Activated B cell treated with CpG ODN at 0.5 μM for 24 hours (primary cell): ENCODE data around the gene FAM234B. TPM values are rescaled to one million over a fixed set of nuclear protein-coding genes. Genes with fewer than 3 reads are reported as not detected.

Source experiments
- ATAC-seq: fragments of 200-7000 bp; cut with Tn5 transposase; one replicate; pipeline ENCODE4 v1.10.0; 2021; ENCODE audit warnings: low read depth, mild to moderate bottlenecking, moderate library complexity
- CTCF ChIA-PET: fragments of 350-600 bp; sonication (Branson Sonifier 250); formaldehyde crosslinking; loops from one replicate; lab custom pipeline; 2021; ENCODE audit warnings: antibody characterized with exemption; lab: Charles Lee
- POLR2A ChIA-PET: fragments of 350-600 bp; sonication (Branson Sonifier 250); formaldehyde crosslinking; loops from one replicate; lab custom pipeline; 2021; ENCODE audit warnings: antibody characterized with exemption; lab: Charles Lee
- DNase-seq: peaks from one replicate; pipeline ENCODE4 v3.0.0; 2022
- H3K27ac Mint-ChIP-seq: one replicate; pipeline ENCODE4 v1.8.0; 2020; ENCODE audit warnings: mixed read lengths
- H3K27me3 Mint-ChIP-seq: one replicate; pipeline ENCODE4 v1.8.0; 2021; ENCODE audit warnings: mixed read lengths
- H3K36me3 Mint-ChIP-seq: one replicate; pipeline ENCODE4 v1.8.0; 2021; ENCODE audit warnings: low read depth, mixed read lengths
- H3K4me1 Mint-ChIP-seq: one replicate; pipeline ENCODE4 v1.8.0; 2021; ENCODE audit warnings: mixed read lengths
- H3K4me3 Mint-ChIP-seq: one replicate; pipeline ENCODE4 v1.8.0; 2020; ENCODE audit warnings: mild to moderate bottlenecking, mixed read lengths
- H3K9me3 Mint-ChIP-seq: one replicate; pipeline ENCODE4 v1.8.0; 2020; ENCODE audit warnings: mixed read lengths
- CTCF ChIP-seq: fragments of 200-600 bp; IDR thresholded peaks from one replicate; pipeline ENCODE4 v1.8.0; 2022; ENCODE audit warnings: antibody characterized with exemption, mild to moderate bottlenecking
- intact Hi-C: fragments of 100-400 bp; cut with micrococcal nuclease; formaldehyde crosslinking; loops from one replicate; pipeline ENCODE4 v1.15.1; 2024
- total RNA-seq: library from RNA; stranded (reverse); gene quantifications from 2 replicates; pipeline ENCODE4 v1.2.3, GENCODE V29; 2022

Gene FAM234B
- total RNA-seq, 1 donor from 2014 or later = 6.3 TPM

GRCh38 chr12:13067322-13067721, 23.1 kb downstream of the FAM234B start:
- DNase-seq (no peak), ATAC-seq (no peak)
- Mint-ChIP-seq H3K4me1 (no peaks in the 10 kb centered on the region), H3K36me3 (peaks cover 56% of the 10 kb centered on the region), H3K27me3 (no peaks in the 10 kb centered on the region), H3K27ac (no peak overlapping the region), H3K4me3 (no peak overlapping the region), H3K9me3 (no peaks in the 10 kb centered on the region)
- POLR2A ChIA-PET = no interaction called here
- CTCF ChIA-PET = no interaction called here
- no peak for TF ChIP-seq CTCF
- intact Hi-C loops = no loop called here

GRCh38 chr12:13069380-13069779, 25.2 kb downstream of the FAM234B start:
- Mint-ChIP-seq H3K4me1 (no peaks in the 10 kb centered on the region), H3K36me3 (peaks cover 60% of the 10 kb centered on the region), H3K27ac (no peak overlapping the region), H3K4me3 (no peak overlapping the region), H3K9me3 (no peaks in the 10 kb centered on the region), H3K27me3 (no peaks in the 10 kb centered on the region)
- intact Hi-C loops = no loop called here
- no peak for TF ChIP-seq CTCF
- CTCF ChIA-PET = interaction anchor here (0.6 kb wide), 1 partner anchor 143 kb away, joined by 3 read pairs; no protein-coding TSS in a partner anchor
- no peak for DNase-seq
- no peak for ATAC-seq
- POLR2A ChIA-PET = no interaction called here

- no peak for ATAC-seq
- ChIA-PET CTCF (no interaction called here), POLR2A (no interaction called here)
- H3K4me3 Mint-ChIP-seq = no peak overlapping the region
- DNase-seq = no peak
- H3K36me3 Mint-ChIP-seq = peaks cover 62% of the 10 kb centered on the region
- intact Hi-C loops = no loop called here
- H3K9me3 Mint-ChIP-seq = no peaks in the 10 kb centered on the region
- no peak overlapping the region for H3K27ac Mint-ChIP-seq
- TF ChIP-seq CTCF = no peak
- no peaks in the 10 kb centered on the region for H3K4me1 Mint-ChIP-seq
- no peaks in the 10 kb centered on the region for H3K27me3 Mint-ChIP-seq
Measured at GRCh38 chr12:13071305-13072280, 27.4 kb downstream of the FAM234B start.

- ChIA-PET POLR2A (interaction anchor here (0.6 kb wide), 1 partner anchor 261 kb away, joined by 5 read pairs; no protein-coding TSS in a partner anchor), CTCF (no interaction called here)
- intact Hi-C loops = no loop called here
- Mint-ChIP-seq H3K4me1 (no peaks in the 10 kb centered on the region), H3K27ac (no peak overlapping the region), H3K4me3 (no peak overlapping the region), H3K36me3 (peaks cover 53% of the 10 kb centered on the region), H3K9me3 (no peaks in the 10 kb centered on the region), H3K27me3 (no peaks in the 10 kb centered on the region)
- no peak for ATAC-seq
- no peak for TF ChIP-seq CTCF
- no peak for DNase-seq
Measured at GRCh38 chr12:13073173-13073572, 29.0 kb downstream of the FAM234B start.

GRCh38 chr12:13074396-13075117, 30.4 kb downstream of the FAM234B start:
- H3K9me3 Mint-ChIP-seq = no peaks in the 10 kb centered on the region
- H3K4me3 Mint-ChIP-seq = no peak overlapping the region
- intact Hi-C loops = no loop called here
- no peaks in the 10 kb centered on the region for H3K4me1 Mint-ChIP-seq
- ATAC-seq (no peak), DNase-seq (no peak)
- no peak for TF ChIP-seq CTCF
- CTCF ChIA-PET = no interaction called here
- POLR2A ChIA-PET = no interaction called here
- peaks cover 41% of the 10 kb centered on the region for H3K36me3 Mint-ChIP-seq
- no peak overlapping the region for H3K27ac Mint-ChIP-seq
- H3K27me3 Mint-ChIP-seq = no peaks in the 10 kb centered on the region
